ENCODE measurements around the gene AFTPH. TPM values are rescaled to one million over a fixed set of nuclear protein-coding genes. Genes with fewer than 3 reads are reported as not detected.
A peak's percentile ranks its signal among the peaks of the same experiment; 100 is the strongest.

The AFTPH gene
- total RNA-seq, 1 experiment from 2014 or later, result 14.9 TPM

- no peak for TF ChIP-seq ZSCAN18 (CRISPR knock-in tag; IDR thresholded peaks at IDR 0.05)
- no peak for TF ChIP-seq ZNF423 (CRISPR knock-in tag; IDR thresholded peaks at IDR 0.05)
- no peak for TF ChIP-seq HMGXB4 (CRISPR knock-in tag; IDR thresholded peaks at IDR 0.05)
- no peak for TF ChIP-seq CDX4 (CRISPR knock-in tag; IDR thresholded peaks at IDR 0.05; ENCODE audit: borderline replicate concordance)
- TF ChIP-seq JUN (CRISPR knock-in tag; IDR thresholded peaks at IDR 0.05), result no peak
- TF ChIP-seq SMAD4 (CRISPR knock-in tag; IDR thresholded peaks at IDR 0.05), result no peak
- TF ChIP-seq ATF1 (CRISPR knock-in tag; IDR thresholded peaks at IDR 0.05), result no peak
- TF ChIP-seq ZNF671 (CRISPR knock-in tag; IDR thresholded peaks at IDR 0.05), result no peak
Observed at GRCh38 chr2:64587561-64587960, 63.4 kb downstream of the AFTPH start (continued).

GRCh38 chr2:64591188-64591587 is 67.1 kb downstream of the AFTPH start:
- DNase-seq (ENCODE audit: low spot score) (no peak), ATAC-seq (no peak)
- Mint-ChIP-seq H3K4me3 (no peak overlapping the region), H3K4me1 (no peaks in the 10 kb centered on the region), H3K9me3 (no peaks in the 10 kb centered on the region), H3K27ac (0 out of 2 replicates have a peak overlapping the region, but pooled peaks have one; percentile 26), H3K27me3 (ENCODE audit: low read depth) (no peaks in the 10 kb centered on the region), H3K36me3 (peaks cover 15% of the 10 kb centered on the region; the same call in 1 of the 2 replicates)
- POLR2A ChIA-PET, result no interaction called here
- CTCF ChIA-PET, result interaction anchor here (1.2 to 1.4 kb wide), 2 partner anchors 260 to 298 kb away, joined by 5 read pairs; no protein-coding TSS in a partner anchor
- TF ChIP-seq TEAD4 (CRISPR knock-in tag; IDR thresholded peaks at IDR 0.05), result no peak
- TF ChIP-seq CREM (CRISPR knock-in tag; IDR thresholded peaks at IDR 0.05), result no peak
- TF ChIP-seq HMGA2 (CRISPR knock-in tag; IDR thresholded peaks at IDR 0.05), result no peak
- no peak for TF ChIP-seq ZNF219 (CRISPR knock-in tag; IDR thresholded peaks at IDR 0.05; ENCODE audit: borderline replicate concordance)
- TF ChIP-seq ZNF263 (CRISPR knock-in tag; IDR thresholded peaks at IDR 0.05; ENCODE audit: low read depth), result no peak
- TF ChIP-seq PRRX2 (CRISPR knock-in tag; IDR thresholded peaks at IDR 0.05), result no peak
- TF ChIP-seq ZNF396 (CRISPR knock-in tag; IDR thresholded peaks at IDR 0.05; ENCODE audit: borderline replicate concordance), result no peak
- TF ChIP-seq MLX (CRISPR knock-in tag; IDR thresholded peaks at IDR 0.05), result no peak
- TF ChIP-seq EMX1 (CRISPR knock-in tag; IDR thresholded peaks at IDR 0.05), result no peak
- TF ChIP-seq MXD4 (CRISPR knock-in tag; IDR thresholded peaks at IDR 0.05; ENCODE audit: borderline replicate concordance), result no peak
- no peak for TF ChIP-seq PREB (CRISPR knock-in tag; IDR thresholded peaks at IDR 0.05; ENCODE audit: borderline replicate concordance)
- TF ChIP-seq ATF6 (CRISPR knock-in tag; IDR thresholded peaks at IDR 0.05), result no peak
- TF ChIP-seq CREB1 (CRISPR knock-in tag; IDR thresholded peaks at IDR 0.05), result no peak
- TF ChIP-seq TP53 (CRISPR knock-in tag; IDR thresholded peaks at IDR 0.05), result no peak
- TF ChIP-seq NFATC4 (CRISPR knock-in tag; IDR thresholded peaks at IDR 0.05), result no peak
- TF ChIP-seq ZNF532 (CRISPR knock-in tag; IDR thresholded peaks at IDR 0.05; ENCODE audit: borderline replicate concordance), result no peak
- no peak for TF ChIP-seq ELF4 (CRISPR knock-in tag; IDR thresholded peaks at IDR 0.05; ENCODE audit: low read depth)
